Measurements from ENCODE around the gene COL13A1.

Gene COL13A1

DNA sequence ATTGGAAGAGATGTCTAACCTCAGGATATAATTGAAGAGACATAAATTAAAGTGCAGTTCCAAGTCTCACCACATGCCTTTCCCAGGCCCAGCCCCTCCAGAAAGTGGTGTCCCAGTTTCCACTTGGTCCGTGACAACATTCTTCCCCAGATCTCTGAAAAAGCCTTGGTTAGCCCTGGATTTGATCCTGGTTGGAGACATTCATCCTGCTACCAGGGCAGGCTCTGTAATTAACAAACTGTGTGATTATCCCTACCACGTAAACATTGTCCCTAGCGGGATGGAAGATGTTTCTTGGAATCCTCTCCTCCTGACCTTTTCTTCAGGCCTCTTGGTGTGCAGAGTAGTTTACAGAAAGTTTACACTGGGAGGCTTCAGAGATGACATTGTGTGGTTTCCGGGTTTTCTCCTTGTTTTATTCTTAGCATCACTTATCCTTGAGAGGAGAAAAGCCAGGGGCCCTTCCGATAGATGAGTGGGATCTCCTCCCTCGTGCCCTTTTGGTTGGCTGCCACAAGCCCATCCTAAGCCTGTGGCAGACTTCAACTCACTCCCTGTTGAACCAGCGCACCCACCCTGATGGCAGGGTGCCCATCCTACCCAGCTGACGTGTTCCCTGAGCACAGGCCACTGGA, 83.8 kb downstream of the COL13A1 start:
- Histone ChIP-seq H3K36me3 (no peaks in the 10 kb centered on the region), H3K9me3 (replicated peaks in 1 of 11) (no peaks in the 10 kb centered on the region), H3K4me3 (no peak overlapping the region), H3K4me1 (peaks cover 8 to 17% (median 12%) of the 10 kb centered on the region in 10 experiments), H3K9ac (no peak overlapping the region), H3K27ac (no peak overlapping the region), H3K4me2 (no peak overlapping the region), H4K20me1 (no peaks in the 10 kb centered on the region), H3K27me3 (peaks cover 0 to 18% (median 0%) of the 10 kb centered on the region in 11 experiments; a peak in 6 of 22 replicates)
- no peak for TF ChIP-seq Cebpa-rat (IDR thresholded peaks at IDR 0.05)

DNA sequence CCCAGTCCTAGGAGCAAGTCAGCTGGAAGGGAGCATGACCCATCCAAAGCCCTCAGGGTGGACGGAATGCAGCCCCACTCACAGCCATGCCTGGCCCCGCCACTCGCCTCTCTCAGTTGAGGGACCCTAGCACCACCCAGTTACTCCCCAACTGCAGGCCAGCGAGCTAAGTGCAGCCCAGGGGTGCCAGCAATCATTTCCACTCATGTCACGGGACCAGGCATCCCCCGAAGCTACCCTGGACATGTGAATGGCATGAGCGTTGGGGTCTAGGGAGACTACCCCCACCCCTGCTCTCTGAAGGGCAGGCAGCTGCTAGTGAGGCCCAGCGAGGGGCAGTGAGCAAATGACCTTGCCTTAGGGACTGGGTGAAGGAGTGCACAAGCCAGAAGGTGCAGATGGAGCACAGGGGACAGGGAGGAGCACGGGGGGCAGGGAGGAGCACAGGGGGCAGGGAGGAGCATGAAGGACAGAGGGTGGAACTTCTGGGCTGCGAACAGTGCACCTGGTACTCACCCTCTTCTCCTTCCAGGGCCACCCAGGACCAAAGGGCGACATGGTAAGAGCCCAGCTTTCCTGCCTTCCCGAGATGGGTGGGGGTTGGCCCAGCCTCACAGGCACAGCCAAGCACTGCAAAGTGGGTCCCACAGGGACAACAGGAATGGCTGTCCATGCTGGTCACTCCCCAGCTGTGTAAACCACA, 87.3 kb downstream of the COL13A1 start:
- no peak overlapping the region for H3K9ac ChIP-seq
- no peaks in the 10 kb centered on the region for H3K36me3 ChIP-seq
- H3K4me3 ChIP-seq = no peak overlapping the region
- TF ChIP-seq Cebpa-rat (IDR thresholded peaks at IDR 0.05) = no peak
- no peaks in the 10 kb centered on the region for H3K9me3 ChIP-seq (replicated peaks in 1 of 11)
- no peaks in the 10 kb centered on the region for H4K20me1 ChIP-seq
- H3K4me1 ChIP-seq = no peaks in the 10 kb centered on the region
- H3K4me2 ChIP-seq = no peak overlapping the region
- no peaks in the 10 kb centered on the region for H3K27me3 ChIP-seq
- no peak overlapping the region for H3K27ac ChIP-seq

- no peak for TF ChIP-seq Cebpa-rat (IDR thresholded peaks at IDR 0.05)
- no peak overlapping the region for H3K9ac ChIP-seq
- peaks cover 0 to 6% (median 4%) of the 10 kb centered on the region in 10 experiments; a peak in 18 of 20 replicates for H3K4me1 ChIP-seq
- H3K36me3 ChIP-seq = no peaks in the 10 kb centered on the region
- H3K27me3 ChIP-seq = no peaks in the 10 kb centered on the region
- H3K27ac ChIP-seq = no peak overlapping the region
- H3K9me3 ChIP-seq (replicated peaks in 1 of 11) = no peaks in the 10 kb centered on the region
- H4K20me1 ChIP-seq = no peaks in the 10 kb centered on the region
- H3K4me3 ChIP-seq = no peak overlapping the region
- no peak overlapping the region for H3K4me2 ChIP-seq
Measured at GRCh38 chr10:69890065-69890847, 88.5 kb downstream of the COL13A1 start.

GRCh38 chr10:69891057-69891617, 89.4 kb downstream of the COL13A1 start:
- no peaks in the 10 kb centered on the region for H4K20me1 ChIP-seq
- no peaks in the 10 kb centered on the region for H3K27me3 ChIP-seq
- H3K9ac ChIP-seq = no peak overlapping the region
- TF ChIP-seq Cebpa-rat (IDR thresholded peaks at IDR 0.05) = no peak
- H3K27ac ChIP-seq = no peak overlapping the region
- H3K36me3 ChIP-seq = no peaks in the 10 kb centered on the region
- peaks cover 8 to 15% (median 13%) of the 10 kb centered on the region in 10 experiments for H3K4me1 ChIP-seq
- no peak overlapping the region for H3K4me3 ChIP-seq
- H3K9me3 ChIP-seq (replicated peaks in 1 of 11) = no peaks in the 10 kb centered on the region
- no peak overlapping the region for H3K4me2 ChIP-seq

DNA sequence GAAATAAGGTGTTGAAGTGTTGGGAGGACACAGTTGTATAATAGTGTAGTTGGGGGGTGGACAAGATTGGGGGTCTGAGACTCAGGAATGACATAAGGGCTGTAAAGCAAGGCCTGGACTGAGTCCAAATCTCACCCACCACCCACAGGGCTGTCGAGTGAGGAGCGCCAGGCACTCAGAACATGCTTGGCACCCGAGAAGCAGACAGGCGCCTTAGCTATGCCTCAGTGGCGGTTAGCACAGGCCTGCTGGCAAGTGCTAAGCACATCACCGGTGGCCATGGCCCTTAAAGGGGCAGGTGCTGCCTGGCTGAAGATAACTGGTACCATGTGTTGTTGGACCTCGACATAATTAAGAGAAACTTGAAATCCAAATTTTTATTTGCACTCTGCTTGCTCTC, 90.7 kb downstream of the COL13A1 start:
- Histone ChIP-seq H3K4me2 (no peak overlapping the region), H3K4me3 (no peak overlapping the region), H3K9ac (no peak overlapping the region), H4K20me1 (no peaks in the 10 kb centered on the region), H3K27me3 (no peaks in the 10 kb centered on the region), H3K27ac (no peak overlapping the region), H3K9me3 (replicated peaks in 1 of 11) (no peaks in the 10 kb centered on the region), H3K4me1 (peaks cover 18 to 28% (median 25%) of the 10 kb centered on the region in 10 experiments), H3K36me3 (no peaks in the 10 kb centered on the region)
- no peak for TF ChIP-seq Cebpa-rat (IDR thresholded peaks at IDR 0.05)

DNA sequence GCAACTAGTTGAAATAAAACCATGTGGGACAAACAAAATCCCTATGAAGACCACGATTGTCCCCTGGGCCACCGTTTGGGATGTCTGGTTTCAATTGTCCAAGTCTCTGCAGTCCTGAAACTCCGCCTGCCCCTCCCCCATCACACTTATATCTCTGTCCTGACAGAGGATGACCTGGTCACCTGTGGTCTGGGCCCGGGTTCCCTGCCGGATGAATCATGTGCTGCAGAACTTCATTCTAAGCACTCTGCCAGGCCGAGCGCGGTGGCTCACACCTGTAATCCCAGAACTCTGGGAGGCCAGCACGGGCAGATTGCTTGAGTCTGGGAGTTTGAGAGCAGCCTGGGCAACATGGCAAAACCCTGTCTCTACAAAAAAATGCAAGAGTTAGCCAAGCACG, 91.1 kb downstream of the COL13A1 start:
- Histone ChIP-seq H3K27ac (no peak overlapping the region), H3K9ac (no peak overlapping the region), H3K27me3 (no peaks in the 10 kb centered on the region), H3K36me3 (no peaks in the 10 kb centered on the region), H3K4me3 (no peak overlapping the region), H3K4me1 (peaks cover 18 to 32% (median 30%) of the 10 kb centered on the region in 10 experiments), H4K20me1 (no peaks in the 10 kb centered on the region), H3K4me2 (no peak overlapping the region), H3K9me3 (replicated peaks in 1 of 11) (no peaks in the 10 kb centered on the region)
- no peak for TF ChIP-seq Cebpa-rat (IDR thresholded peaks at IDR 0.05)

GRCh38 chr10:69893271-69893900, 91.7 kb downstream of the COL13A1 start:
- Histone ChIP-seq H3K27ac (no peak overlapping the region), H3K9ac (no peak overlapping the region), H4K20me1 (no peaks in the 10 kb centered on the region), H3K9me3 (replicated peaks in 1 of 11) (no peaks in the 10 kb centered on the region), H3K4me1 (peaks cover 18 to 38% (median 32%) of the 10 kb centered on the region in 10 experiments), H3K4me2 (no peak overlapping the region), H3K36me3 (no peaks in the 10 kb centered on the region), H3K4me3 (no peak overlapping the region), H3K27me3 (no peaks in the 10 kb centered on the region)
- TF ChIP-seq Cebpa-rat (IDR thresholded peaks at IDR 0.05) = no peak

DNA sequence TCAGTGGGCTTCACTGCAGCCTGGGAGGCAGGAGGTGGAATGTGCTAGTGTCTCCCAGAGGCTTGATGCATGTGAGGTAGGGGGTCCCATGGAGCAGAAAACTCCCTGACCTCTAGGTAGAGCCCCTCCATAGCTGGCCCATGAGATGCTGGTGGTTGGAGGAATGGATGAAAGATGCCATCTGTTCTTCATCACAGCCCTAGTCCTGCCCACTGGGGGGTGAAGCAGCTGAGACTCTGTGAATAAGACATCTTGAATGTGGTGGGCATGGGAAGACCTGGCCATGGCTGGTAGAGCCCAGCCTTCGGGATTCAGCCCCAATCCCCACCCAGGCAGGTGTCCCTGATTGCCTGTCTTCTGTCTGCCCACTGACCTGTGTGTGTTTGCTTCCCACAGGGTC, 92.5 kb downstream of the COL13A1 start:
- H3K9ac ChIP-seq = no peak overlapping the region
- TF ChIP-seq Cebpa-rat (IDR thresholded peaks at IDR 0.05) = no peak
- H3K27me3 ChIP-seq = no peaks in the 10 kb centered on the region
- H3K4me3 ChIP-seq = no peak overlapping the region
- no peaks in the 10 kb centered on the region for H3K9me3 ChIP-seq (replicated peaks in 1 of 11)
- H3K27ac ChIP-seq = no peak overlapping the region
- H3K36me3 ChIP-seq = no peaks in the 10 kb centered on the region
- no peaks in the 10 kb centered on the region for H4K20me1 ChIP-seq
- peaks cover 18 to 38% (median 32%) of the 10 kb centered on the region in 10 experiments for H3K4me1 ChIP-seq
- H3K4me2 ChIP-seq = 0 out of 22 replicates have a peak overlapping the region, but pooled peaks of 1 of the 11 experiments have one; percentile 87

- Histone ChIP-seq H4K20me1 (no peaks in the 10 kb centered on the region), H3K4me3 (no peak overlapping the region), H3K27me3 (no peaks in the 10 kb centered on the region), H3K4me1 (peaks cover 18 to 42% (median 32%) of the 10 kb centered on the region in 10 experiments), H3K36me3 (no peaks in the 10 kb centered on the region), H3K27ac (peak overlapping the region in 2 of 11 experiments; percentile 44 to 48; a peak in 2 of 22 replicates), H3K9ac (peak overlapping the region in 2 of 11 experiments; percentile 32 to 48; a peak in 2 of 22 replicates), H3K9me3 (replicated peaks in 1 of 11) (no peaks in the 10 kb centered on the region), H3K4me2 (peak overlapping the region; percentile 30 to 90 (median 76))
- no peak for TF ChIP-seq Cebpa-rat (IDR thresholded peaks at IDR 0.05)
Measured at GRCh38 chr10:69895759-69896158, 94.1 kb downstream of the COL13A1 start.
